ENCODE data around the gene PTPRN2.
"Not testable (repeated sequence)": the region's sequence is repeated elsewhere in the genome, so short reads cannot be mapped to it uniquely, and the experiment has no call there.

PTPRN2 gene

DNA sequence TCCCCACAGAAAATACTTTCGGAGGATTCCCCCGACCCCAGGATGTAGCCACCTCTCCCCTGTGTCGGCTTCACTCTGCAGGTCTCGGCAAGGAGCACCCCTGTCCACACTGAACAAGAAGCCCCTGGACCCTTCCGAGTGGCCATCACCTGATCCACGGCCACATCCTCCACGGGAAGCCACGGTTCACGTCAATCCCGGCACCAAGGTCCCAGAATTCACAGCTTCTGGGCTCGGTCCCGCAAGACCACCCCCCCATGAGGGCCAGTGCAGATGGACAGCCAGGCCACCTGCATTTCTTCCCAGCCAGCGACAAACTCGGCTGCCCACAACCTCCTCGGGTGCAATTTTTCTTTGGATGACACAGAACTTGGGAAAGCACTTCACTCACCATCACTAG lies 199.6 kb downstream of the PTPRN2 start:
- DNase-seq (ENCODE audit: extremely low read depth, low read depth) = no peak
- TF ChIP-seq, protein P1, sequence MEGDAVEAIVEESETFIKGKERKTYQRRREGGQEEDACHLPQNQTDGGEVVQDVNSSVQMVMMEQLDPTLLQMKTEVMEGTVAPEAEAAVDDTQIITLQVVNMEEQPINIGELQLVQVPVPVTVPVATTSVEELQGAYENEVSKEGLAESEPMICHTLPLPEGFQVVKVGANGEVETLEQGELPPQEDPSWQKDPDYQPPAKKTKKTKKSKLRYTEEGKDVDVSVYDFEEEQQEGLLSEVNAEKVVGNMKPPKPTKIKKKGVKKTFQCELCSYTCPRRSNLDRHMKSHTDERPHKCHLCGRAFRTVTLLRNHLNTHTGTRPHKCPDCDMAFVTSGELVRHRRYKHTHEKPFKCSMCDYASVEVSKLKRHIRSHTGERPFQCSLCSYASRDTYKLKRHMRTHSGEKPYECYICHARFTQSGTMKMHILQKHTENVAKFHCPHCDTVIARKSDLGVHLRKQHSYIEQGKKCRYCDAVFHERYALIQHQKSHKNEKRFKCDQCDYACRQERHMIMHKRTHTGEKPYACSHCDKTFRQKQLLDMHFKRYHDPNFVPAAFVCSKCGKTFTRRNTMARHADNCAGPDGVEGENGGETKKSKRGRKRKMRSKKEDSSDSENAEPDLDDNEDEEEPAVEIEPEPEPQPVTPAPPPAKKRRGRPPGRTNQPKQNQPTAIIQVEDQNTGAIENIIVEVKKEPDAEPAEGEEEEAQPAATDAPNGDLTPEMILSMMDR (IDR thresholded peaks at IDR 0.05; ENCODE audit: low read depth, low read length) = no peak

DNA sequence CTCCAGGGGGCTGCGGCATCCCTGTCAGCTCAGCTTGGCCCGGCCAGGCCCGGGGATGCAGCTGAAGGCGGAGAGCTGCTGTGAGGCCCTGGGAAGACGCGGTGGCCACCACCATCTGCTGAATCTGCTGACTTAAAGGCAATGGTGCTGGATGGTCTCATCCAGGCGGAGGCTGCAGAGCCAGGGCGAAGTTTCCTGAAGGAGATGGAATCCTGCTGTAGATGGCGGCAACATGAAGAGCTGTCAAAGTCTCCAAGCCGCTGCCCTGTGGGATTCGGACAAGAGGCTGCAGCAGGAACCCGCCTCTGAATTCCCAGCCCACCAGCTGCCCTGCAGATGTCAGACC lies 200.1 kb downstream of the PTPRN2 start:
- DNase-seq (ENCODE audit: extremely low read depth, low read depth) = no peak
- TF ChIP-seq, protein P1 (IDR thresholded peaks at IDR 0.05; ENCODE audit: low read depth, low read length) = no peak

DNA sequence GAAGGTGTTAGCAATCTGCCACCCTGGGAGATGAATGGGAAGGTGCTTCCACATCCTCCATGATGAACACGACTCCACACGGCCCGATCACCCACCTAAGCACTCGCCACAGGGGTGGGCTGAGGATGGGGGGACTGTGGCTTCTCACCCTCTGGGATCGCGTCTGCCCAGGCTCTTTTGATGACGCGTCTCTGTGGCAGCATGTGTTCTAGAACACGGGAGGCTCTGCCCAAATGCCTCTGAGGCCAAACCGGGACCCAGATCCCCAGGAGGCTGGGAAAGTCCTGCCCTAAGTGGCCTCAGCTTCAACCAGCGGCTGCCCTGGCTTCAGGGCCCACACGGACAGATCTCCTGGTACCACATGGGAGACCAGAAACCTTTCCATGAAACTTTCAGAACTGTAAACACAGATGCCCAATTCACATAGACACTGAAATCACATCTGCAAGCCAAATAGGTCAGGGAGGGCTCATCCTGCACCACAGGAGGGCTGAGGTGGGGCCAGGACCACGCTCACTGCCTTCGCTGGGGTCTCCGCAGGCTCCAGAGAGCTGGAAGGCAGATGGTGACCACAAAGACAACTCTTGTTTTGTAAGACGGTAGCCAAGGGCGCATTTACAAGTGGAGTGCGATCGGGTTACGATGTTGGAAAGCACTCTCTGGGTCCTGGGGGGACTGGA lies 200.6 kb downstream of the PTPRN2 start:
- TF ChIP-seq, protein P1 (IDR thresholded peaks at IDR 0.05; ENCODE audit: low read depth, low read length) = no peak
- no peak for DNase-seq (ENCODE audit: extremely low read depth, low read depth)

DNA sequence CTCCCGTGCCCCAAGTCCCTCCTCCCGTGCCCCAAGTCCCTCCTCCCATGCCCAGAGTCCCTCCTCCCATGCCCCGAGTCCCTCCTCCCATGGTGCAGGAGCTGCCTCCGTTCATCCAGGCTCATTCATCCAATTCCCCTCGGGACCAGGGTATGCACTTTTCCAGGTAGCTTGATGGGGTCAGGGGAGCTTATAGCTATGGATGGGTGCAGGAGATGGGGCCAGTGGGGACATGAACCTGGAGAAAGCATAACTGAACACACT lies 201.3 kb downstream of the PTPRN2 start:
- TF ChIP-seq, protein P1 (IDR thresholded peaks at IDR 0.05; ENCODE audit: low read depth, low read length) = no peak
- DNase-seq (ENCODE audit: extremely low read depth, low read depth) = no peak

DNA sequence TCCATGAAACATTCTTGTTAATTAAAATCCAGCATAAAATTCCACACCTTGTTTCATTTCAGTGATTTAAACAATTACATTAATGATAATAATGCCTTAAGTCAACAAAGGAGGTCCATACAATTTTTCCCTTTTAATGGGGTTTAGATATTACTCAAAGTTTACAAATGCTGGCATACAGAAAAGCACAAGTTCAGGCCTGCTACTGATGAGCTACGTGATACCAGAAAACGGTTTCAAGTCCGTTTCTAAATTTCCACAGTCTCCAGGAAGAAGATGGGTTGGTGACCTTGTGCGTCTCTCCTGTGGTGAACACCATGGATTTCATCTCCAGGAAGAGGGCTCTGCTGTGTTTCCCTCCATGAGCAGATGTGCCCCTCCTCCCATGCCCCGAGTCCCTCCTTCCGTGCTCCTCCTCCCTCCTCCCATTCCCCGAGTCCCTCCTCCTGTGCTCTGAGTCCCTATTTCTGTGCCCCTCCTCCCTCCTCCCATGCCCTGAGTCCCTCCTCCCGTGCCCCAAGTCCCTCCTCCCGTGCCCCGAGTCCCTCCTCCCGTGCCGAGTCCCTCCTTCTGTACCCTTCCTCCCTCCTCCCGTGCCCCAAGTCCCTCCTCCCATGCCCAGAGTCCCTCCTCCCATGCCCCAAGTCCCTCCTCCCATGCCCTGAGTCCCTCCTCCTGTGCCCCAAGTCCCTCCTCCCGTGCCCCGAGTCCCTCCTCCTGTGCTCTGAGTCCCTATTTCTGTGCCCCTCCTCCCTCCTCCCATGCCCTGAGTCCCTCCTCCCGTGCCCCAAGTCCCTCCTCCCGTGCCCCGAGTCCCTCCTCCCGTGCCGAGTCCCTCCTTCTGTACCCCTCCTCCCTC lies 201.9 kb downstream of the PTPRN2 start:
- DNase-seq (ENCODE audit: extremely low read depth, low read depth) = not testable (repeated sequence)

DNA sequence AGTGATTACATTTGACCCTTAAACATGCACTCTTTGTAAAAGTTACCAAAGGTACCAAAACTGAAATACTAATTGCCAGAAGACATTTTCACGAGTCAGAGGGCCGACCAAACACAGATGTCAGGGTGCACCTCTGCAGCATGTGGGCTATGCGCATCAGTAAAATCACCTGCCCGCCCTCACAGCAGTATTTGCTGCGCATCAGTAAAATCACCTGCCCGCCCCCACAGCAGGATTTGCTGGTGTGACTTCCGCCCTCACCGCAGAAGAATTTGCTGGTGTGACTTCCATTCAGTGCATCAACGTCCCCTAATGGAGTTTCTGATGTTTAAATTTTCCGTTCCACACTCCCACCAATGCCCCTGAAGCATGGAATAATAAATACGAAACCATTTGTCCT lies 202.9 kb downstream of the PTPRN2 start:
- no peak for DNase-seq (ENCODE audit: extremely low read depth, low read depth)
- TF ChIP-seq, protein P1 (IDR thresholded peaks at IDR 0.05; ENCODE audit: low read depth, low read length) = no peak

DNA sequence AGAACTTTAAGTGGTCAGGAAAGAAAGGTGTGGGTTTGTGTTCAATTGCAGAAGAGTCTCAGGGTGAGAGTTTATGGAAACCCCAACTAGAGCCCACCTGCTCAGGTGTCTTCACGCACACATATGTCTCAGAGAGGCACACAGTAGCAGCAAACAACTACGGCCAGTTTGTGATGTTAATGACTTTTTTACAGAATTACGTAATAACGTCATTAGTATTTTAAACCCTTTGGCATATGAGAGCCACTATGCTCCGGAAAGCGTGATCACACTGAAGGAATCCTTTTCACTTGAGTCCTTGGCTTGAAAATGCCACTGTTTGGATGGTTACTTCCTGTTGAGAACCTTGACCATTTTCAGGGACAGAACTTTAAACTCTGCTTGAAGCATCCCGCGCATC lies 204.0 kb downstream of the PTPRN2 start:
- TF ChIP-seq, protein P1 (IDR thresholded peaks at IDR 0.05; ENCODE audit: low read depth, low read length) = no peak
- DNase-seq (ENCODE audit: extremely low read depth, low read depth) = no peak

Measured in AG09319 (cell line).